HG03280 (cell line): ENCODE measurements around the gene GPS1.

Experiments used
- ATAC-seq: cut with Tn5 transposase; IDR thresholded peaks from one replicate; pipeline ENCODE4 v1.9.1; 2021; ENCODE audit warnings: mild to moderate bottlenecking, moderate library complexity; ENCODE audit not compliant: unreplicated experiment

The GPS1 gene

GRCh38 chr17:82076018-82076784 is 24.5 kb downstream of the GPS1 start:
- ATAC-seq = no peak

- no peak for ATAC-seq
Observed at GRCh38 chr17:82076785-82077591, 25.3 kb downstream of the GPS1 start.

GRCh38 chr17:82077617-82078358 is 26.1 kb downstream of the GPS1 start:
- no peak for ATAC-seq

GRCh38 chr17:82078433-82078832 is 26.7 kb downstream of the GPS1 start:
- no peak for ATAC-seq

GRCh38 chr17:82079001-82079677 is 27.4 kb downstream of the GPS1 start:
- ATAC-seq = no peak

- ATAC-seq = no peak
Observed at GRCh38 chr17:82080048-82080788, 28.5 kb downstream of the GPS1 start.

GRCh38 chr17:82080789-82081464 is 29.2 kb downstream of the GPS1 start:
- ATAC-seq = no peak

- ATAC-seq = no peak
Observed at GRCh38 chr17:82081546-82081945, 29.8 kb downstream of the GPS1 start.

GRCh38 chr17:82081966-82082365 is 30.3 kb downstream of the GPS1 start:
- no peak for ATAC-seq

- no peak for ATAC-seq
Observed at GRCh38 chr17:82082456-82082855, 30.8 kb downstream of the GPS1 start.

- ATAC-seq = no peak
Observed at GRCh38 chr17:82083009-82083408, 31.3 kb downstream of the GPS1 start.

GRCh38 chr17:82083533-82084359 is 32.0 kb downstream of the GPS1 start:
- no peak for ATAC-seq

- ATAC-seq = no peak
Observed at GRCh38 chr17:82084373-82085030, 32.8 kb downstream of the GPS1 start.

GRCh38 chr17:82085031-82085861 is 33.5 kb downstream of the GPS1 start:
- no peak for ATAC-seq

- no peak for ATAC-seq
Observed at GRCh38 chr17:82085931-82086764, 34.5 kb downstream of the GPS1 start.
